ENCODE results near the gene FAM13A. TPM values are rescaled to one million over a fixed set of nuclear protein-coding genes. Genes with fewer than 3 reads are reported as not detected.

Gene FAM13A
- total and polyA plus RNA-seq, 10 of the 15 experiments (the other 5 are each of a cell fraction or from before 2014, with no cell fraction given) = 0.05 to 1.8 (median 0.27) TPM; not detected in 1

GRCh38 chr4:88794087-88794690, 262.8 kb downstream of the FAM13A start:
- Histone ChIP-seq H3K36me3 (ENCODE audit: control insufficient read depth in 2 of 2, insufficient read depth in 2 of 2, low read length in 1 of 2) (no peaks in the 10 kb centered on the region), H2AFZ (ENCODE audit: control insufficient read depth, low read depth, low read length) (no peak overlapping the region), H3K79me2 (ENCODE audit: control insufficient read depth, insufficient read depth, low read length) (no peaks in the 10 kb centered on the region), H4K20me1 (ENCODE audit: control insufficient read depth, insufficient read depth) (no peaks in the 10 kb centered on the region), H3K4me2 (ENCODE audit: control insufficient read depth, insufficient read depth) (no peak overlapping the region), H3K4me3 (no peak overlapping the region), H3K27ac (ENCODE audit: control insufficient read depth, insufficient read depth) (no peak overlapping the region), H3K27me3 (replicated peaks in 1 of 2; ENCODE audit: control insufficient read depth in 2 of 2, insufficient read depth in 2 of 2, low read length in 1 of 2) (no peaks in the 10 kb centered on the region), H3K9me3 (replicated peaks; ENCODE audit: control insufficient read depth, insufficient read depth, low read length) (no peaks in the 10 kb centered on the region; the same call in 2 of the 3 replicates), H3K9ac (ENCODE audit: control insufficient read depth, insufficient read depth, low read length) (no peak overlapping the region), H3K4me1 (ENCODE audit: control insufficient read depth, insufficient read depth, low read length) (peaks cover 9% of the 10 kb centered on the region)
- WGBS (ENCODE audit: insufficient coverage, insufficient replicate concordance, low lambda C conversion rate, missing lambda C conversion rate) = 80% methylated on average over 4 of the region's 4 CpGs
- CTCF ChIA-PET = interaction anchor here (0.6 to 11.3 kb wide), 5 partner anchors 25 to 568 kb away, joined by 3 to 76 read pairs (median 8); no protein-coding TSS in a partner anchor
- FAIRE-seq (no peak), ATAC-seq (no peak), DNase-seq (ENCODE audit: low read depth, low spot score) (no peak)
- intact Hi-C loops (cut with micrococcal nuclease; ENCODE audit: unreplicated experiment) = loop anchor here (5.0 kb wide), 1 partner anchor 122 kb away; no protein-coding TSS in a partner anchor
- RAD21 ChIA-PET (ENCODE audit: unreplicated experiment) = interaction anchor here (1.6 to 2.2 kb wide), 2 partner anchors 13 to 229 kb away, joined by 3 to 7 read pairs; no protein-coding TSS in a partner anchor
- no TSS peak for BruUV-seq (replicated peaks)
- SMC1A ChIA-PET (ENCODE audit: uncharacterized antibody, unreplicated experiment) = interaction anchor here (0.9 to 2.7 kb wide), 4 partner anchors 65 to 540 kb away, joined by 3 to 11 read pairs (median 4); no protein-coding TSS in a partner anchor
- POLR2A ChIA-PET = no interaction called here
- in situ Hi-C loops (cut with MboI) = no loop called here
- TF ChIP-seq SUZ12 (IDR thresholded peaks at IDR 0.05; ENCODE audit: unreplicated experiment) (no peak), POLR2AphosphoS2 (IDR thresholded peaks at IDR 0.05; ENCODE audit: low read depth, low read length) (no peak), ZZZ3 (IDR thresholded peaks at IDR 0.05; ENCODE audit: control insufficient read depth, insufficient read length, low read depth) (no peak), ZBTB4 (CRISPR knock-in tag; IDR thresholded peaks at IDR 0.05) (no peak), SMARCA5 (IDR thresholded peaks at IDR 0.05) (no peak), DPF2 (IDR thresholded peaks at IDR 0.05) (no peak), CHD1 (IDR thresholded peaks at IDR 0.05; ENCODE audit: low read depth, low read length) (no peak), SREBF2 (IDR thresholded peaks at IDR 0.05; ENCODE audit: low read length) (no peak), NFYA (IDR thresholded peaks at IDR 0.05; ENCODE audit: borderline replicate concordance, low read depth, low read length) (no peak), ZNF592 (IDR thresholded peaks at IDR 0.05) (no peak), MXI1 (IDR thresholded peaks at IDR 0.05; ENCODE audit: low read depth, low read length) (no peak), CHD4 (IDR thresholded peaks at IDR 0.05) (no peak), NRF1 (conservative IDR thresholded peaks at IDR 0.05; ENCODE audit: low read depth, low read length) (no peak), SRF (IDR thresholded peaks at IDR 0.05; ENCODE audit: low read depth in 2 of 2, low read length in 2 of 2) (no peak), IRF4 (IDR thresholded peaks at IDR 0.05; ENCODE audit: low read depth, low read length) (no peak), IRF5 (IDR thresholded peaks at IDR 0.05; ENCODE audit: borderline replicate concordance) (no peak), HDAC2 (IDR thresholded peaks at IDR 0.05) (no peak)

All from GM12878 (cell line).